T-helper 2 cell treated with Interferon-gamma antibody and Interleukin-4, amounts not matched to agents 100 ng/mL and 5 ng/mL, for 36 hours (primary cell): ENCODE results near the gene HIPK2. TPM values are rescaled to one million over a fixed set of nuclear protein-coding genes. Genes with fewer than 3 reads are reported as not detected.

ENCODE experiments used
- intact Hi-C: fragments of 100-400 bp; cut with micrococcal nuclease; formaldehyde crosslinking; loops from one replicate; pipeline ENCODE4 v1.15.1; 2023
- total RNA-seq: library from RNA; stranded (reverse); gene quantifications from 2 replicates; pipeline ENCODE4 v1.2.3, GENCODE V29; 2022

Gene HIPK2
- total RNA-seq, 1 donor from 2014 or later, result 19.2 TPM

- intact Hi-C loops, result no loop called here
These were observed 77.9 kb downstream of the HIPK2 start for GRCh38 chr7:139699640-139700504.

- intact Hi-C loops, result no loop called here
These were observed 79.0 kb downstream of the HIPK2 start for GRCh38 chr7:139698844-139699243.

GRCh38 chr7:139698278-139698677 lies 79.5 kb downstream of the HIPK2 start:
- intact Hi-C loops, result no loop called here

GRCh38 chr7:139697056-139697455 lies 80.7 kb downstream of the HIPK2 start:
- intact Hi-C loops, result no loop called here

- intact Hi-C loops, result no loop called here
These were observed 81.2 kb downstream of the HIPK2 start for GRCh38 chr7:139696552-139696951.

DNA sequence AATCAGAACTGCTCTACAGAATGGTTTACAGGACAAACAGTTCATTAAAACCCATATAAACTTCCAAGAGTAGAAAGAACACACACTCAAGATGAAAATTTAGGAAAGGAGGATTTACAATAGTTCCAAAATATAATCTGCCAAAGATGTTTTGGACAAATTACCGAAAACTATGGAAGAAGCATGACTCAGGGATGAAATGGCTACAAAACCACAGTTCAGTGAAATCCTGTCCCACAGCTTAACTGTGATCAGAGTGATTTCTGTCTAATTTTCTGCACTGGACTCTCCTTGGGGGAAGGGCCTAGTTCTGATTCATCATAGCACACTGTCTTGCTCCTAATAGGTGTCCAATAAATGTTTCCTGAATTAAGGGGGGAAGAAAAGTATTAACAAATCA lies 82.2 kb downstream of the HIPK2 start:
- intact Hi-C loops, result no loop called here

- intact Hi-C loops, result no loop called here
These were observed 82.7 kb downstream of the HIPK2 start for GRCh38 chr7:139695051-139695450.

GRCh38 chr7:139694389-139694676 lies 83.5 kb downstream of the HIPK2 start:
- intact Hi-C loops, result no loop called here

GRCh38 chr7:139693651-139694388 lies 84.0 kb downstream of the HIPK2 start:
- intact Hi-C loops, result no loop called here

GRCh38 chr7:139692723-139693122 lies 85.1 kb downstream of the HIPK2 start:
- intact Hi-C loops, result no loop called here

DNA sequence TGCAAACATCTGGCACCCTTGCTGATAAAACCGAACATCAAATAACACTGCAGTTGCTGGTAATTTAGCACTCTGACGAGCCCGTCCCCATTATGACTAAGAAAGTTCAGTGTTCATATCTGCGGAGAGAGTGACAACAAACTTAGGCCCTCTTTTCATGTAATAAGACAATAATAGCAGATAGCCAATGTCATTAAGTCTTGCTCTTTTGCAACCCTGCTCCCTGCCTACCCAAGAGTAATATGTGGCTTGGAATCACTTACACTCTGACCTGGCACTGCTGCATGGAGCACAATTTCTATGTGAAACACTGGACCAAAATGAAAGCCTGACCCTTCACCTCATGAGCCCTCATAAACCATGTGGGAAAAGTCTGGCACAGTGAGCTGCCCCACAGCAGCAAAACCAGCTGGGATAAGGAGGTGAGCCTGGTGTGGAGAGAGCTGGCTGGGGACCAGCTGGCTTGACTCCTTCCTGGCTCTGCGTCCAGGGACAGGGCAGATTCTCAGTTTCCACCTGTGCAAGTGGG lies 86.5 kb downstream of the HIPK2 start:
- intact Hi-C loops, result no loop called here

DNA sequence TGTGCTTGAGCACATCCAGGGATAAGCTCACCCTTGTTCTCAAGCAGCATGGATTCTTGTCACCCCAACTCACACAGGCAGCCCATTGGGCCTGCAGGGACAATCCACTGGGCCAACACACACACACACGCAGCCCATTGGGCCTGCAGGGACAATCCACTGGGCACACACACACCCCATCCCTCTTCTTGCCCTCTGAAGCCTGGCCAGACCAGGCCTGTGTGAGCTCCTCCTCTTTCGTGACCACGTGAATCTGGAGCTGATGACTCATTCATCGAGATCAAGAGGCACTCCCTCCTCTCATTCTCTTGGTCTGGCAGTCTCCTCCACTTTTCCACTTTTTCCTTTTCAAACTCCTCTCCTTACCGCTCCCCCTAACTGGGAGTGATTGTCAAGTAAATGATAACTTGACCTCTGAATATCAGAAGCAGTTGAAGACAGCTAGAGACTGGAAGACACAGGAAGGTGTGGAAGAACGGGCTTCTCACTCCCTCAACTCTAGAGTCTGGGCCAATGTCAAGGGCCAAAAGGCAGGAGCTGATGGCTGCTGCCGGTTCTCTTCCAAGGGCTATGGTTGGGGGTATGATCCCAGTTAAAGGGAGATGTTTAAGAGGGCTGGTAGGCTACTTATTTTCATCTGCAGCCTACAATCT lies 89.7 kb downstream of the HIPK2 start:
- intact Hi-C loops, result no loop called here

DNA sequence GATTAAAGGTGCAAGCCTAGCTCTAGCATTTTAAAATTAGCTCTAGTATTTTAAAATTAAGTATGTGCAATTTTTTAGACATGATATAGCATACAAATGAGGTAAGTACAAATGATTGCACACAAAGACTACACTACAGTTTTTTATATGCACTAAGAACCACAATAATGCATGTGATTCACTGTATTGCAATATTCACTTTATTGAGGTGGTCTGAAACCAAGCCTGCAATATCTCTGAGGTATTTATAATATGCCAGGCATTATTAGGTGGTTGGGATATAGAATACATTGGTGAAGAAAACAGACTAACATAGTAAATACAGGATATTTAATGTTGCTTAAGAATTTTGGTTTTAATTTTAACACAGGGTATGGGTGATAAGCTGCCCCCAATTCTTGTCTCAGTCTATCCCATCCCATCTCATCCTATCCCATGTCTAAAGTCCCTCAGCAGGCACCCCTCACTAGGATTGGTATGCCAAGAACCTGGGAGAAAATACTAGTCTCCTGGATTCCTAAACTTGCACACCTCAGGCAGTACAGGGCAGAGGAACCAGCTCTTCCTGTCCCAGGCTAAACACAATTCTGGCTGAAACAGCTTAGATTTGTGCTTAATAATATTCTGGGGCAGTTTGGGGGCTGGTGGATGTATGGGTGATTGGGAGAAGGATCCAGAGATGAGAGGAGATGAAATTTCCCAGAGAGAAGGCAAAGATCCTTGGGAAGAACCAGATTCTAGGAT lies 90.4 kb downstream of the HIPK2 start:
- intact Hi-C loops, result no loop called here

DNA sequence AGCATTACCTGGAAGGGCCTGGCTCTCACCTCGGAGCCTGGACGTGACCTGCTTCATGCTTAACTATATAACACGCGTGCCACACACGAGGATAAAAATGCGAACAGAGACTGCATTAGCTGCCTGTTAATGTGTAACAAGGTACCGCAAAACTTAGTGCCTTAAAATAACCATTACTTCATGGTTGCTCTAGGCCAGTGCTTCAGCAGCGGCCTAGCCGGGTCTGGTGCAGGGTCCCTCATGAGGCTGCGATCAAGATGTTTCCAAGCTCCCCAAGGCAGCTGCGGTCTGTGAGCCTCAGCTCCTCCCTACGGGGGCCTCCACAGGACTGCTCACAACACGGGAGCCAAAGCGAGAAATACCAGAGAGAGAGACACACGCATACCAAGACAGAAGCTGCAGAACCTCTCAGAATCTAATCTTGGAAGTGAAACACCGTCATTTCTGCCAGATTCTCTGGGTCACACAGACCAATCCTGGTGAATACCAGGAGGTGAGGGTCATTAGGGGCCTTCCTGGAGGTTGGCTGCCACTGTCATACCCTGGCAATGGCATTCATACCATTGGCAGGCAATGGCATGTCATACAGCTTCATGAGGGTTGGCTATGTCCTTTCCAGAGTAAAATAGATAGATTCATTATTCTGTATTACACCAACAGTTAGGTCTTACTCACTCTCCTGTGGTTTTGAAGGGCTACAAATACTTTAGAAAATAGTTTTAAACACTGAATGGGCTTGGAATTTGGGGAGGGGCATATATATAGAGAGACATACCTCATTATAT lies 94.5 kb downstream of the HIPK2 start:
- intact Hi-C loops, result no loop called here

GRCh38 chr7:139682136-139683013 lies 95.4 kb downstream of the HIPK2 start:
- intact Hi-C loops, result no loop called here

- intact Hi-C loops, result no loop called here
These were observed 96.0 kb downstream of the HIPK2 start for GRCh38 chr7:139681812-139682135.

- intact Hi-C loops, result no loop called here
These were observed 96.4 kb downstream of the HIPK2 start for GRCh38 chr7:139681463-139681755.

DNA sequence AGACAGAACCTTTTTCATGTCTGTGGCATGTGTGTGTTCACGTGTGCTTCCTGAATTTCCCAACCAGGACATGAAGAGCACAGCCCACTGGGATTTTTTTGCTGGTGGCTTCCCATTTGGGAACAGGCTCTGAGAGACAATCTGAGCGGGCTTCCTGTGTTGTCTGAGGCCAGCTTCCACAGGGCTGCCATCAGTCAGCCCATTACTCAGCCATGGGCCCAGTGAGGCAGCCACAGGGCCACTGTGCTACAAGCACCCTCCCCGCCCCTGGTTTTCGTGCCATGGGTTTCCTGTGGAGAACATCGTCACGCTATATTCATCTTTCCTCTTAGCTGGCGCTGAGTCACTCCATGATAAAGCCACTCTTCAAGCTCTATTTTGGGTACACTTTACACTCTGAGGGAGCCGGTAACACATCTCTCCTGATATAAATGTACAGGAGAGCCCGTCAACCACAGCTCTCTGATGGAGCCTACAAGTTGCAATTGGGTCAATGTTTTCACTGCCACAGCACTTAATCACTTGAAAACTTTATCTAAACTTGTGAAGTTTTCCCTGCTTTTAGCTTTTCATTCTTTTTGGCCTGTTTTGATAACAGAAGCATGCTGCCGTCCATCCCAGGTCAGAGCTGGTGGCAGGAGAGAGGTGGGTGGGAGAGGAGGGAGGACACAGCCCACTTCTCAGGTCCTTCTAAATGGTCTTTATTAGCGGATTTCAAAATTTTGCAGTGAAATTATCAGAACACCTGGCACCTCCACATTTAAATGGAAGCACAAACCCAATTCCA lies 96.9 kb downstream of the HIPK2 start:
- intact Hi-C loops, result no loop called here
